C4-2B (cell line): ENCODE measurements around the gene TMCO6.

Source experiments
- ZFX ChIP-seq: fragments of 450-650 bp; IDR thresholded peaks from 2 replicates; pipeline ENCODE4 v1.6.1; 2017
- TF ChIP-seq, protein P1 (sequence below): fragments of 450-650 bp; conservative IDR thresholded peaks from 2 replicates; pipeline ENCODE4 v1.5.1; 2017; ENCODE audit warnings: mild to moderate bottlenecking

DNA sequence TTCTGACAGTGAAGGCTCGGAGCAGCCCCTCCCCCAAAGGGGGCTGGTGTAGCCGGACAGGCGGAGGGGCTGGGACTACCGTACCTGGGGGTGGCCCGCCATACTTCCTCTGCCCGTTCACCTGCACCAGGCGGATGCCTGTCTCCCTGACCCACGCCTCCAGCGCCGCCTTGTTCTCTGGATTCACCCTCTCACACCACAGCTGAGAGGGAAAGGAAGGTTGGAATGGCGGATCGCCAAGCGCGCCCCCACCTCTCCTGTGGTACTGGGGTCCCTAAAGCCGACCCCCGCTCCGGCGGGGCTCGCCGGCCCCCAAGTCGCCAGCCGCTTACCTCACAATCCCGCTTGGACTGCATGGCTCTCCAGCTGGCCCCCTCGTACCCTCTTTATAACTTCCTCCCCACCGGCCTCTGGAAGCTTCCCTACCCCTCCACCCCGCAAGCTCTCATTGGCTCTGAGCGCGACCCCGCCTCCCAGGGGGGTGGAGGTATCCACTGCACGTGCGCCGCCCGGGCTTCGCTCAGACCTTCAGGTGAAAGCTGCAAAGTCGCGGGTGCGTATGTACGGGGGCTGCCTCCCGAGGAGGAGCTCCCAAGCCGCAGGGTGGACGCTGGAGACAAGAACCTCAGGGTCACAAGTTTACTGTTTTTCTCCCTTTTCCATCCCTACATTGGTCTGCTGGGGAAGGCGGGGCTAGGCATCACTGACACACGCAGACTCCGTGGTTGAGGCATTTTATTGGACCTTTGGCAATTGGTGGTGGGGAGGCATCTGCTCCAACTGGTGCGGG, 34.1 kb downstream of the TMCO6 start, which contains the start of gene DND1:
- no peak for TF ChIP-seq ZFX
- TF ChIP-seq, protein P1, sequence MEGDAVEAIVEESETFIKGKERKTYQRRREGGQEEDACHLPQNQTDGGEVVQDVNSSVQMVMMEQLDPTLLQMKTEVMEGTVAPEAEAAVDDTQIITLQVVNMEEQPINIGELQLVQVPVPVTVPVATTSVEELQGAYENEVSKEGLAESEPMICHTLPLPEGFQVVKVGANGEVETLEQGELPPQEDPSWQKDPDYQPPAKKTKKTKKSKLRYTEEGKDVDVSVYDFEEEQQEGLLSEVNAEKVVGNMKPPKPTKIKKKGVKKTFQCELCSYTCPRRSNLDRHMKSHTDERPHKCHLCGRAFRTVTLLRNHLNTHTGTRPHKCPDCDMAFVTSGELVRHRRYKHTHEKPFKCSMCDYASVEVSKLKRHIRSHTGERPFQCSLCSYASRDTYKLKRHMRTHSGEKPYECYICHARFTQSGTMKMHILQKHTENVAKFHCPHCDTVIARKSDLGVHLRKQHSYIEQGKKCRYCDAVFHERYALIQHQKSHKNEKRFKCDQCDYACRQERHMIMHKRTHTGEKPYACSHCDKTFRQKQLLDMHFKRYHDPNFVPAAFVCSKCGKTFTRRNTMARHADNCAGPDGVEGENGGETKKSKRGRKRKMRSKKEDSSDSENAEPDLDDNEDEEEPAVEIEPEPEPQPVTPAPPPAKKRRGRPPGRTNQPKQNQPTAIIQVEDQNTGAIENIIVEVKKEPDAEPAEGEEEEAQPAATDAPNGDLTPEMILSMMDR, result no peak
